Heart left ventricle (tissue), 16 donors: ENCODE data around the gene GPANK1. TPM values are rescaled to one million over a fixed set of nuclear protein-coding genes. Genes with fewer than 3 reads are reported as not detected.

Source experiments
- ATAC-seq, 4 donors: fragments of 200-7000 bp; cut with Tn5 transposase; one replicate each; pipeline ENCODE4 v1.9.1; 2020 to 2022; ENCODE audit warnings: moderate library complexity in 4 of 4, mild to moderate bottlenecking in 3 of 4, moderate number of reproducible peaks in 1 of 4
- DNase-seq, 5 donors: peaks; one replicate each; pipeline ENCODE4 v3.0.0-alpha.2; 2020
- H3K27ac ChIP-seq, 12 donors: fragments of 200-600 bp; sonication (generic) in 4 of 12; one replicate each; pipeline versions ENCODE4 v1.5.0 to v1.8.0; 2016 to 2022; ENCODE audit warnings: mild to moderate bottlenecking in 2 of 12
- H3K27me3 ChIP-seq, 9 donors: fragments of 200-600 bp; sonication (generic) in 2 of 9; one replicate each; pipeline versions ENCODE4 v1.5.1 to v1.8.0; 2016 to 2022; ENCODE audit warnings: mild to moderate bottlenecking in 3 of 9
- H3K36me3 ChIP-seq, 9 donors: fragments of 200-600 bp; sonication (generic) in 2 of 9; one replicate each; pipeline versions ENCODE4 v1.5.0 to v1.8.0; 2018 to 2022; ENCODE audit warnings: mild to moderate bottlenecking in 2 of 9
- H3K4me1 ChIP-seq, 12 donors: fragments of 200-600 bp; sonication (generic) in 4 of 12; one replicate each; pipeline versions ENCODE4 v1.5.0 to v1.8.0; 2016 to 2022; ENCODE audit warnings: mild to moderate bottlenecking in 3 of 12
- H3K4me3 ChIP-seq, 12 donors: fragments of 200-600 bp; sonication (generic) in 4 of 12; one replicate each; pipeline versions ENCODE4 v1.5.0 to v1.8.0; 2017 to 2022; ENCODE audit warnings: mild to moderate bottlenecking in 9 of 12, moderate library complexity in 4 of 12
- H3K9me3 ChIP-seq, 12 donors: fragments of 200-600 bp; sonication (generic) in 4 of 12; one replicate each; pipeline versions ENCODE4 v1.5.0 to v1.8.0; 2016 to 2022; ENCODE audit warnings: mild to moderate bottlenecking in 1 of 12
- CTCF ChIP-seq, 12 donors: fragments of 200-600 bp; sonication (generic) in 4 of 12; IDR thresholded peaks; one replicate each; pipeline versions ENCODE4 v1.5.0 to v1.8.0; 2018 to 2022; ENCODE audit warnings: antibody characterized with exemption in 12 of 12, mild to moderate bottlenecking in 5 of 12
- POLR2A ChIP-seq, 2 donors: fragments of 450-650 bp; IDR thresholded peaks; one replicate each; pipeline ENCODE4 v1.6.1; 2017; ENCODE audit warnings: antibody characterized with exemption in 2 of 2, mild to moderate bottlenecking in 2 of 2, moderate library complexity in 2 of 2
- WGBS, 4 donors: extraction: QIAGEN DNeasy Blood & Tissue Kit in 2 of 4; methylation state at CpG; one replicate each; pipeline versions ENCODE4 v1.1.5 to v1.1.7; 2013 to 2018; 5-methylcytosine and 5-hydroxymethylcytosine counted together
- intact Hi-C, 10 donors: fragments of 100-400 bp; cut with DNase I; formaldehyde crosslinking; loops; one replicate each; pipeline versions ENCODE4 v1.11.1 to v1.14.2; 2022
- polyA plus RNA-seq, 2 donors: library from polyadenylated mRNA; stranded (reverse); fragments of 200-250 nt; gene quantifications; one replicate each; pipeline ENCODE4 v1.2.3, GENCODE V29; 2013
- total RNA-seq, 9 donors: library from RNA; depleted of rRNA in 2 of 9; stranded (reverse); fragments of >200 nt in 2 of 9; fragmentation: NEBNext Ultra II Directional in 3 of 9; extraction: Animal tissue kit (Norgen Biotek cat#: 25700) in 3 of 9; gene quantifications; one replicate each; pipeline versions ENCODE4 v1.1.0 to v1.2.4, GENCODE V29; 2016 to 2023
- donor health status: ischemic (EF 13 %, LVEDD 7.1; RV severe dilation, severe dysfunction).
- donor health status: healthy with polysubstance abuse.
- donor health status: DM: no; HTN: yes; CAD: no.
- donor health status: DM: no; HTN: no; CAD: no.
- donor health status: ischemic (EF 25% LVEDD 6.9; RV normal size, moderate dysfunction).
- donor health status: ischemic (EF 25% LVEDD 5.7; RV mildly dilated, moderate dysfunction).
- donor health status: healthy.
- donor health status: DM: yes; HTN: yes; CAD: no.
- donor health status: ischemic (EF 35%, LVEDD 5.7; RV mildly dilated, moderate dysfunction).
- donor health status: nonischemic (EF 11% LVEDD 7.7; RV severe dilation, severe dysfunction).
- donor health status: DM: yes; HTN: yes; CAD: no.
- donor health status: PGD.
- donor health status: ischemic (EF 29% LVEDD 5.4; RV normal size, mild dysfunction).
- donor health status: nonischemic (EF 23%, LVEDD 6.1; RV moderate dilation, normal function).

The GPANK1 gene
- total and polyA plus RNA-seq, 11 donors, result 15.9 to 29.8 (median 19.5) TPM

- Histone ChIP-seq H3K27me3 (no peaks in the 10 kb centered on the region), H3K27ac (no peak overlapping the region), H3K4me1 (peaks cover 0 to 12% (median 8%) of the 10 kb centered on the region in 12 donors), H3K36me3 (peaks cover 8 to 97% (median 94%) of the 10 kb centered on the region in 9 donors), H3K9me3 (no peaks in the 10 kb centered on the region), H3K4me3 (no peak overlapping the region)
- DNase-seq (no peak), ATAC-seq (no peak)
- intact Hi-C loops, result loop anchor here in 1 of 10 donors (2.0 kb wide), 1 partner anchor 16 kb away; no protein-coding TSS in a partner anchor
- 83 to 90% (median 86%) methylated on average over 10 of the region's 10 CpGs for WGBS, 4 donors
- TF ChIP-seq CTCF (IDR thresholded peaks at IDR 0.05) (no peak), POLR2A (IDR thresholded peaks at IDR 0.05) (no peak)
Observed at GRCh38 chr6:31626952-31627351, 37.8 kb downstream of the GPANK1 start.

DNA sequence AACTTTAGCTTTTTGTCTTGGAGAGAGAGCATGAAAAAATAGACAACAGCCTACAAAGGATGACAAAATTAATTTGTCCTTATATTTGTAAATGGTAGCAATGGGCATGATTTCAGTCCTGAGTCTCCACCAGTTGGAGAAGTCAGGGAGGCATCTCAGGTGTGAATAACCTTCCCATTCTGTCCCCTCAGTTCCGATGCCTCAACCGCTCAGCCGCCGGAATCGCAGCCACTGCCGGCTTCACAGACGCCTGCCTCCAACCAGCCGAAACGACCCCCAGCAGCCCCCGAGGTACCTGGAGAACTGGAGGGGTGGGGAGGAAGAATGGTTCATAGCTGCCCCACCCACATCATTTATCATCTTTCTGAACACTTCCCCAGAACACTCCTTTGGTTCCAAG is 40.7 kb downstream of the GPANK1 start:
- Histone ChIP-seq H3K4me3 (no peak overlapping the region), H3K36me3 (peaks cover 8 to 68% (median 65%) of the 10 kb centered on the region in 9 donors), H3K4me1 (peaks cover 0 to 24% (median 21%) of the 10 kb centered on the region in 12 donors), H3K27ac (no peak overlapping the region), H3K9me3 (no peaks in the 10 kb centered on the region), H3K27me3 (no peaks in the 10 kb centered on the region)
- no peak for DNase-seq
- no peak for ATAC-seq
- WGBS, 4 donors, result 85 to 94% (median 89%) methylated on average over 8 to 10 of the region's 10 CpGs
- intact Hi-C loops, result loop anchor here in 1 of 10 donors (5.0 kb wide), 1 partner anchor 33 kb away; the partner anchor contains the start of gene APOM
- TF ChIP-seq POLR2A (IDR thresholded peaks at IDR 0.05) (no peak), CTCF (IDR thresholded peaks at IDR 0.05) (no peak)

- TF ChIP-seq POLR2A (IDR thresholded peaks at IDR 0.05), result no peak
- no peak for TF ChIP-seq CTCF (IDR thresholded peaks at IDR 0.05)
- H3K4me3 ChIP-seq, result peak overlapping the region in 3 of 12 donors; percentile 76 to 91 (median 82)
- no peaks in the 10 kb centered on the region for H3K27me3 ChIP-seq
- WGBS, 4 donors, result 46 to 51% (median 50%) methylated on average over 10 of the region's 10 CpGs
- no peaks in the 10 kb centered on the region for H3K9me3 ChIP-seq
- intact Hi-C loops, result loop anchor here in 1 of 10 donors (5.0 kb wide), 1 partner anchor 35 kb away; the partner anchor contains the start of gene APOM
- ATAC-seq, result no peak
- peaks cover 0 to 25% (median 21%) of the 10 kb centered on the region in 12 donors for H3K4me1 ChIP-seq
- H3K27ac ChIP-seq, result peak overlapping the region in 5 of 12 donors; percentile 12 to 98 (median 95)
- no peak for DNase-seq
- H3K36me3 ChIP-seq, result peaks cover 8 to 55% (median 51%) of the 10 kb centered on the region in 9 donors
Observed at GRCh38 chr6:31622684-31623091, 42.1 kb downstream of the GPANK1 start.

DNA sequence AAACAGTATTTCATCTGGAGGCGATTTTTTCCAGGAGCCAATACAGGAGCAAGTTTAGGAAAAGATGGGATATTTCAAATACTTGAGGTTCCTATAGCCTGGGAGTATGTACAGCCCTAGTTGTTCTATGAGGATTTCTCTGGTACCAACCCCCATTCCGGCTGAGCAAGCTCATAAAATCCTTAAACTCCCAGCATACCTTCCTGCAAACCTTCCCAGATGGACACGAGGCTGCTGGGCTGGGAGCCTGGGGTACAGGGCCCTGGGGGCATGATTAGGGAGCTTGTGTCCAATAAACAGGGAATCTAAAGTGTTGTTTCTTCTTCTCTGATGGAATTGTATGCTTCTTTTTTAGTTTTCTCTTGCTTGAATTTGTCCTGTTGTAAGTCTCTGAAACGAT is 42.8 kb downstream of the GPANK1 start:
- Histone ChIP-seq H3K9me3 (no peaks in the 10 kb centered on the region), H3K4me3 (peak overlapping the region in 10 of 12 donors; percentile 60 to 97 (median 87)), H3K36me3 (peaks cover 8 to 48% (median 44%) of the 10 kb centered on the region in 9 donors), H3K4me1 (peaks cover 0 to 28% (median 21%) of the 10 kb centered on the region in 12 donors), H3K27me3 (no peaks in the 10 kb centered on the region), H3K27ac (peak overlapping the region in 11 of 12 donors; percentile 94 to 99 (median 96))
- WGBS, 4 donors, result 25 to 29% (median 27%) methylated on average over 4 of the region's 4 CpGs
- intact Hi-C loops, result loop anchor here in 1 of 10 donors (5.0 kb wide), 1 partner anchor 35 kb away; the partner anchor contains the start of gene APOM
- DNase-seq, result no peak
- TF ChIP-seq CTCF (IDR thresholded peaks at IDR 0.05) (no peak), POLR2A (IDR thresholded peaks at IDR 0.05) (no peak)
- ATAC-seq, result no peak
